ENCODE results near the gene SPEM1.
A peak's percentile ranks its signal among the peaks of the same experiment; 100 is the strongest.

SPEM1 gene

DNA sequence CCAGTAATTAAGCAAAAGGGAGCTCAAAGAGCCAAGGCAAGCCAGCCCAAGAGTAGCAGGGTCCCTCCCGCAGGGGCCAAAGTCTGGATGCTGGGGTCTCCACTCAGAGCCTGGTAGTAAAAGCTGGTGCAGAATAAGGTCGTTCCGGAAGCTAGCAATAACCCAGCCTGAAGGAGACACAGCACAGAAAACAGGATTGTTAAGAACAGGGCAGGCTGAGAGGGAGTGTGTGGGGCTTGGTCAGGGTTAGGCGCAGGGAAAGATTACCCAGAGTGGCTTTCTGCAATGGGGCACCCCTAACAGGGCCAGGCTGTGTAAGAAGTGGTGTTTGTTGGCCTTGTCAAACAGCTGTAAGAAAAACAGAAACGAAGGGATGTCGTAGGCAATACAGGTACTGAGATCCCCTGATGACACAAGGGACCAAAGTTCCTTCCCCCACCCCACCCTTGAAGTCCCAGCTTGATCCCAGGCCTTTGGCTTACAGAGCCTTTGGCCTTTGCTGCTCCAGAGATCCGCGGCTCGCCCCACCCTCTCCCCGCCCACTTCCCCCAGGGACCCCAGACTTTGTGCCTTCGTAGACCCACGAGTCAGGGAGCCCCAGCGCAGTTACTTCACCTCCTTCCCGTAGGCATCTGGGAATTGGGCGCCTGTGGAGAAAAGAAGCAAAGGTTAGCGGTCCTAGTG, 16.9 kb upstream of the SPEM1 start:
- DNase-seq = no peak

DNA sequence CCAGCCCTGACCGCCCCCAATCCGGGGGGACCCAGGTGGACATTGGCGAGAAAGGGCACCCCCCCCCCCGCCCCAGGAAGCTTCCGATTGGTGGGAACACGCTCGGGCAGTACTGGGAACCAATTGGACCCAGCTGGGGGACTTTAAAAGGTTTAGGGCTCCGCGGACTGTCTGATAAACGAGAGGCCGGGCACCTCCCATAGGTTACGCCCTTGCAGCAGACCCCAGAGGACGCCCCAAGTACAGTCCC, 16.5 kb upstream of the SPEM1 start:
- DNase-seq = no peak

DNA sequence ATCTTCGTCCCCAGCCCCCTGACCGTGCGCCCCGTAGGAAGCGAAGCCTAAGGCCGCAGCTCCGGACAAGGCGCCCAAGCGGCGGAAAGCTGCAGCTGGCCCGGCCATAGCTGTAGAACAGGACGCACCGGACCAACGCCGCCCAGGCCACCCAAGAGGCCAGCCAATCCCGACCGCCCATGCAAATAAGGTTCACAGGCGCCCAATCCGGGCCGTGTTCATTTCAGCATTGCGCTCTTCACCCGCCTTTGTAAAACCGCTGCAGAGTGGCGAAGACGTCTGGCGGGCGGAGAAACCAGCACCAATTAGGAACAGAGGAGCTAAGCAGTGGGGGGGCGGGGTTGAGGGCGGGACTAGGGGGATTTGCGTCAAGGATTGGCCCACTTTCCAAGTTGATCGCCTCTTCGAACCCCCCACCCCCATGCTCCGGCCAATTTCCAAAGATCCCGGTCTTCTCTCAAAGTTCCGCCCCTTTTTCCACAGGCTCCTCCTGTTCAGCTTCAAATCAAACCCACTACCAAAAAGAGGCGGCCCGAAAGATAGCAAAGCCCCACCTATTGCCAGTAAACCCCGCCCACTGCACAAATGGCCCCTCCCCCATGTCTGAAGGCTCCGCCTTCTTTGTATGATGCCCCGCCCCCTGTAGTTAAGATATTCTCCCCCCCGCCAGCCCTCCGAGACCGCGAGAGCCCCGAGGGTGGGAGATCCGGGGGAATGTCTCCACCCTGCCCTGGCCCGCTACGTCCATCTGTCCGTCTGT, 16.0 kb upstream of the SPEM1 start, which contains the start of gene TMEM256:
TMEM256 (minus strand) TSS at position 121 of the 760 bp plus-strand sequence; CDS start at position 108, 13 bp downstream.
- DNase-seq = peak; percentile 99

DNA sequence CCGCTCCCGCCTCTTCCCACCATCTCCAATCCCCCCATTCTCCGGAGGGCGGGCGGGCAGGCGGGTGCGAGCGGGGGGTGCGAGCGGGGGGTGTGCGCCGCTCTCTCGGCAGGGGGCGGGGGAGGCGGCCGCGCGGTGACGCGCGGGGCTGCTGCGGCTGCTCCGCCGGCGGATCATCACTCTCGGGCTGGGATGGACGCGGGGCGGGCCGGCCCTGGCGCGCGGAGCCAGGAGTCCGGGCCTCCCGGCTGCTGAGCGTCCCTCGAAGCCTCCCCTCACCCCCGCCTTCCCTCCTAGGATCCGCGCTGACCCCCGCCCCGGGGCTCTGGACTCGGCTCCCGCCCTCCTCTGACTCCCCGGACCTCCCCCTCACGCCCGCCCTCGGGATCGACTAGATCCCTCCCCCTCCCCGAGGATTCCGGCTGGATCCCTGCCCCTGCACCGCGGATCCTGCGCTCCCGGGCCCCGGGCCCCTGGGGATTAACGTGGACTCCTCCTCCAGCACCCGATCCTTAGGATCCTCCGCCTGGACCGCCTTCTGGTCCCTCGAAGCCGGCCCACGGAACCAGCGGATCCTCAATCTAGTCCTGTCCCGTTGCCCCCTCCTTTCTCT, 15.3 kb upstream of the SPEM1 start:
- no peak for DNase-seq

DNA sequence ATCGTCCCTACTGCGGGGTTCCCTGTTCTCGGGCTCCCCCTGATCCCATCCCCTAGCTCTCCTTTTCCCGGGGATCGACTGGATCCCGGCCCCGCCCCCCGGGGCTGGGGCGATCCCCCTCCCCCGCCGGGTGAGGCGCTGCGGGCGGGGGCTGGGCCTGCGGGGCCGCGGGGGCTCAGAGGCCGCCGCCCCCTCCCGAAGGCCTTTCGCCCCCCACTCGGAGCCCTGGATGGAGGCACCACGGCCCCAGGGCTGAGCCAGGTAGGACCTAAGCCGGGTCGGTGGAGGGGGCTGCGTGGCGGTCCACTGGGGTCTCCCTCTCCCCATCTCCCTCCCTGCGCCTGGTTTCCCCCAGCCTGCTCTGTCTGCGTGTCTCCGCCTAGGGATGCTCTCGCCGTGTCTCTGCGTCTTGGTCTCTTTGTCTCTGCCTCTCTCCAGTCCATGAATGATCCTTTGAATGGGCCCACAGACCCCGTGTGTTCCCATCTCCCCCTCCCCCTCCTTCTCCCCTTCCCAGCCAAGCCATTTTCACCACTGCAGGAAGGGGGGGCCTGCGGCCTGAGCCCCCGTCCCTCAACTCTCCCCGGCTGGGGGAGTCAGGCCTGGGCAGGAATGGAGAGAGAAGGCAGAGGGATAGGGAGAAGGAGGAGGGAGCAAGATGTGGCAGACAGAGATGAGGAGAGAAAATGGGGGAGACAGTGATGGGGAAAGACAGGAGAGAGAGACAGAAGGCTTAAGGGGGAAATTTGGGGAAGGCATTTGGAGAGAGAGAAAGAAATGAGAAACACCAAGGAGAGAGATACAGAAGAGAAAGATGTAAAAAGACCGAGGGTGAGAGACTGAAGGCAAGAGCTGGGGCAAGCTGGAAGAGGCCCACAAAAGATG, 14.5 kb upstream of the SPEM1 start:
- no peak for DNase-seq

GRCh38 chr17:7406235-7406825, 13.8 kb upstream of the SPEM1 start:
- no peak for DNase-seq

DNA sequence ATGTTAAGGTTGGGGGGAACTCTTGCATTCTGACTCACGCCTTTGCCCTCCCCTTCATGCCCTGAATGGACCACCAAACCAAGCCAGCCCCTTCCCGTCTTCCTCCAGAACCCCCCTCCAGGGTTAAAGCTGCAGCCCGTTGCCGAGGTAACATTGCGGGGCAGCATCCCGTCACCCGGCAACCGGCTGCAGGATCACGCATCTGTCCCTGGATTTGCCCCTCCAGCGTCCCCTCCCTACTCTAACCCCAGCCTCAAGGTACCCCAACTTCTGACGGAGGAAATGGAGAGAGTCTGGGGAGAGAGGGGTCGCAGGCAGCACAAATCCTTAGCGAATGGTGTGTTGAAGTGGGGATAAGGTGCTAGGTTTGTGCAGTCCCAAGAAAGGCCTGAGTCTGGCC, 13.0 kb upstream of the SPEM1 start:
- DNase-seq = no peak

- DNase-seq = no peak
Measured at GRCh38 chr17:7407485-7408251, 12.5 kb upstream of the SPEM1 start, which contains the start of gene NLGN2. NLGN2 (plus strand) TSS chr17:7407845; CDS start chr17:7408256, 411 bp downstream.

GRCh38 chr17:7408252-7408727, 11.8 kb upstream of the SPEM1 start:
- peak in 1 of 2 donors; percentile 13 for DNase-seq

DNA sequence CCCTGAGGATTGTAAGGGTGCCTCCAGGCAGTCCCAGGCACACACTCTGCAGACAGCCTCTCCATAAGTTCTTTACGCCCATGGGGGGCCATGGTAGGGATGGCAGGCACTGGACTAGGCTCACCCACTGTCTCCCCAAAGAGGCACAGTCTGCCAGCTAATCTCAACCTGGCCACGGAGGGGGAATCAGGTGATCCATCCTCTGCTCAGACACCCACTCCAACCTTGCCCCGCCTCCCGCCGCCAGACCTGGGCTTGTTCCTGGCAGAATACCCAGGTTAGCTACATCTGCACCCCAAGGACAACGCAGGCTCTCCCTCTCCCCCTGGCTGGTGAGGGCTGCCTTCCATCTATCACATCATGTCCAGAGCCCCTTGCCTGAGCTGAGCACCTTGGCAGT, 11.3 kb upstream of the SPEM1 start:
- DNase-seq = no peak

DNA sequence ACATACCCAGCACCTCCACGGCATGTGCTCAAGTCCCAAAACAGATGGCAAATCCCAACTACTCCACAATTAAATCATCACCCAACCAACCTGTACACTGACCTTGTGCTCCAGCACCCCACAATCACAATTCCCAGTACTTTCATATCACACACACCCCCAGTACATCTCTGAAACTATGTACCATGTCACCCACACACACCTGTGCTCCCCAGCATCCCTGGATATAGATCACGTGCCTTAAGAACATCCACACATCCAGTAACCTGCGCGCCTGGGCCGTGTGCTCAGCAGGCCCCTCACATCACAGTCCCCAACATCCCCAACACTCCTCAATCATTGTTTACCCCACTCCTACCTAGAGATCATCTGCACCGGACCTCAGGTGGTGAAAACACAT, 10.4 kb upstream of the SPEM1 start:
- DNase-seq = no peak

- DNase-seq = no peak
Measured at GRCh38 chr17:7410634-7411426, 9.3 kb upstream of the SPEM1 start.

GRCh38 chr17:7411427-7411750, 8.7 kb upstream of the SPEM1 start:
- DNase-seq = no peak

GRCh38 chr17:7413346-7413985, 6.7 kb upstream of the SPEM1 start:
- DNase-seq = no peak

DNA sequence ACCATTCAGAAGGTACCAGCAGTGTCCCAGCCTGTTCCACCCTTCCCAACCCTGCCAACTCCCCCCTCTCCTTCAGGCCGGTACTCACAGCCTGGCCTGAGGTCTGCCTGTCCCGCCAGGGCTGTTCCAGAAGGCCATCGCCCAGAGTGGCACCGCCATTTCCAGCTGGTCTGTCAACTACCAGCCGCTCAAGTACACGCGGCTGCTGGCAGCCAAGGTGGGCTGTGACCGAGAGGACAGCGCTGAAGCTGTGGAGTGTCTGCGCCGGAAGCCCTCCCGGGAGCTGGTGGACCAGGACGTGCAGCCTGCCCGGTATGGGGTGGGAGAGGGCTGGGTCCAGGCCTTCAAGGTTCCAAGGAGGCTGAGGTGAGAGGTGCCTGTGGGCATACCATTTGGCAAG, 5.3 kb upstream of the SPEM1 start:
- no peak for DNase-seq

DNA sequence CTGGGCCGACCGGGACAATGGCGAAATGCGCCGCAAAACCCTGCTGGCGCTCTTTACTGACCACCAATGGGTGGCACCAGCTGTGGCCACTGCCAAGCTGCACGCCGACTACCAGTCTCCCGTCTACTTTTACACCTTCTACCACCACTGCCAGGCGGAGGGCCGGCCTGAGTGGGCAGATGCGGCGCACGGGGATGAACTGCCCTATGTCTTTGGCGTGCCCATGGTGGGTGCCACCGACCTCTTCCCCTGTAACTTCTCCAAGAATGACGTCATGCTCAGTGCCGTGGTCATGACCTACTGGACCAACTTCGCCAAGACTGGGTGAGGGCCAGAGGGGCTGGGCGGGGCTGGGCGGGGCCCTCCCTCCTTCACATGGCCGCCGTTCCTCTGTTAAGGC, 4.3 kb upstream of the SPEM1 start:
- DNase-seq = no peak

- no peak for DNase-seq
Measured at GRCh38 chr17:7416323-7416722, 3.8 kb upstream of the SPEM1 start.

- DNase-seq = no peak
Measured at GRCh38 chr17:7417056-7417655, 3.0 kb upstream of the SPEM1 start.

- DNase-seq = no peak
Measured at GRCh38 chr17:7418472-7419152, 1.5 kb upstream of the SPEM1 start.

Data from inflammatory macrophage (primary cell).